HepG2 (cell line): ENCODE results near the gene UTP25. TPM values are rescaled to one million over a fixed set of nuclear protein-coding genes. Genes with fewer than 3 reads are reported as not detected.

Experiments used
- ADNP ChIP-seq: sonication (generic); formaldehyde crosslinking; IDR thresholded peaks from 2 replicates; pipeline ENCODE4 v1.4.0; 2020; ENCODE audit warnings: missing genetic modification reagents
- BORCS8-MEF2B ChIP-seq: sonication (generic); formaldehyde crosslinking; IDR thresholded peaks from 2 replicates; pipeline ENCODE4 v1.8.0; 2022; ENCODE audit warnings: mild to moderate bottlenecking, missing genetic modification reagents
- CBX1 ChIP-seq: IDR thresholded peaks from one replicate; pipeline ENCODE4 v1.6.1; 2016; ENCODE audit warnings: antibody characterized with exemption, low read depth
- GTF3A ChIP-seq: sonication (generic); formaldehyde crosslinking; conservative IDR thresholded peaks from 2 replicates; pipeline ENCODE4 v1.4.0; 2020; ENCODE audit warnings: mild to moderate bottlenecking, missing genetic modification reagents
- HMG20B ChIP-seq: conservative IDR thresholded peaks from 2 replicates; pipeline ENCODE4 v1.6.1; 2016; ENCODE audit warnings: missing genetic modification reagents, missing compliant biosample characterization
- IRF9 ChIP-seq: sonication (generic); formaldehyde crosslinking; IDR thresholded peaks from 2 replicates; pipeline ENCODE4 v1.8.0; 2022; ENCODE audit warnings: missing genetic modification reagents, mild to moderate bottlenecking, borderline replicate concordance
- KDM3A ChIP-seq: IDR thresholded peaks from 2 replicates; pipeline ENCODE4 v1.6.1; 2018; ENCODE audit warnings: low read depth, missing compliant biosample characterization
- KLF16 ChIP-seq, 2 experiments: sonication (generic) in 1 of 2; formaldehyde crosslinking in 1 of 2; IDR thresholded peaks; 2 replicates each; pipeline versions ENCODE4 v1.6.1 to v1.8.0; 2016 to 2023; ENCODE audit warnings: missing genetic modification reagents in 2 of 2, missing compliant biosample characterization in 1 of 2
- MXI1 ChIP-seq: IDR thresholded peaks from 3 replicates; pipeline ENCODE4 v1.6.1; 2012; ENCODE audit warnings: low read depth, low read length, inconsistent platforms, borderline replicate concordance
- NFAT5 ChIP-seq: sonication (generic); formaldehyde crosslinking; IDR thresholded peaks from 2 replicates; pipeline ENCODE4 v1.4.0; 2020; ENCODE audit warnings: missing genetic modification reagents
- NR1H2 ChIP-seq: sonication (generic); formaldehyde crosslinking; IDR thresholded peaks from 2 replicates; pipeline ENCODE4 v1.8.1; 2022; ENCODE audit warnings: low read depth, missing genetic modification reagents, borderline replicate concordance
- PBX3 ChIP-seq: sonication (generic); formaldehyde crosslinking; IDR thresholded peaks from 2 replicates; pipeline ENCODE4 v1.8.1; 2023; ENCODE audit warnings: missing genetic modification reagents, inconsistent platforms, borderline replicate concordance
- PTBP1 ChIP-seq: fragments of 200-400 bp; formaldehyde crosslinking; IDR thresholded peaks from 2 replicates; pipeline ENCODE4 v1.6.1; 2018; ENCODE audit warnings: low read length, low read depth; ENCODE audit not compliant: poor library complexity, severe bottlenecking
- SMAD9 ChIP-seq: sonication (generic); formaldehyde crosslinking; IDR thresholded peaks from 2 replicates; pipeline ENCODE4 v1.5.1; 2020; ENCODE audit warnings: mild to moderate bottlenecking, missing genetic modification reagents
- SPEN ChIP-seq: sonication (generic); formaldehyde crosslinking; IDR thresholded peaks from 2 replicates; pipeline ENCODE4 v1.5.1; 2020; ENCODE audit warnings: low read depth, mild to moderate bottlenecking, missing genetic modification reagents
- TEAD3 ChIP-seq: optimal IDR thresholded peaks from 2 replicates; pipeline ENCODE3; 2016; ENCODE audit warnings: borderline replicate concordance
- ZNF619 ChIP-seq: sonication (generic); formaldehyde crosslinking; IDR thresholded peaks from 2 replicates; pipeline ENCODE4 v1.4.0; 2020; ENCODE audit warnings: mild to moderate bottlenecking, missing genetic modification reagents
- ZNF724P ChIP-seq: sonication (generic); formaldehyde crosslinking; IDR thresholded peaks from 2 replicates; pipeline ENCODE4 v1.8.0; 2022; ENCODE audit warnings: missing genetic modification reagents, borderline replicate concordance
- ZNF777 ChIP-seq: sonication (generic); formaldehyde crosslinking; IDR thresholded peaks from 2 replicates; pipeline ENCODE4 v1.4.0; 2020; ENCODE audit warnings: missing genetic modification reagents
- ZNF782 ChIP-seq: sonication (generic); formaldehyde crosslinking; IDR thresholded peaks from 2 replicates; pipeline ENCODE4 v1.4.0; 2020; ENCODE audit warnings: missing genetic modification reagents, mild to moderate bottlenecking, borderline replicate concordance
- ZZZ3 ChIP-seq: sonication (generic); formaldehyde crosslinking; IDR thresholded peaks from 2 replicates; pipeline ENCODE4 v1.4.0; 2020; ENCODE audit warnings: missing genetic modification reagents, mild to moderate bottlenecking, borderline replicate concordance
- polyA plus RNA-seq, 8 experiments: library from polyadenylated mRNA; depleted of rRNA in 3 of 8; stranded (reverse) in 7 of 8; unstranded in 1 of 8; fragments of >200 nt; fragmentation: Illumina TruSeq in 4 of 8; extraction: Trizol in 4 of 8; gene quantifications; 2 replicates each; pipeline versions ENCODE4 v1.2.1 to v1.2.3, GENCODE V29; 2011 to 2016; ENCODE audit warnings: low read depth in 4 of 8, missing spikeins in 1 of 8, mixed read lengths in 1 of 8; ENCODE audit not compliant: insufficient read depth in 1 of 8
- total RNA-seq, 5 experiments: library from RNA; depleted of rRNA; stranded (reverse); fragments of >200 nt; fragmentation: Illumina TruSeq; extraction: Trizol; gene quantifications; 2 replicates each; pipeline ENCODE4 v1.2.3, GENCODE V29; 2016; ENCODE audit warnings: low read depth in 1 of 5

The UTP25 gene
- total and polyA plus RNA-seq, 2 of the 13 experiments (the other 11 are each of a cell fraction or from before 2014, with no cell fraction given): 4.8 to 5.7 TPM

- TF ChIP-seq NFAT5 (CRISPR knock-in tag): no peak
- TF ChIP-seq NR1H2 (CRISPR knock-in tag): no peak
- peak; percentile 76 for TF ChIP-seq IRF9
- peak; percentile 74 for TF ChIP-seq CBX1
- no peak for TF ChIP-seq ZZZ3 (CRISPR knock-in tag)
- TF ChIP-seq ZNF777 (CRISPR knock-in tag): no peak
- TF ChIP-seq MXI1: peak; percentile 14; the same call in 1 of the 3 replicates
- TF ChIP-seq ADNP (CRISPR knock-in tag): no peak
- 0 out of 2 replicates have a peak, but pooled peaks have one; percentile 47 for TF ChIP-seq ZNF619 (CRISPR knock-in tag)
- peak; percentile 36 for TF ChIP-seq TEAD3 (CRISPR knock-in tag)
- no peak for TF ChIP-seq HMG20B (CRISPR knock-in tag)
- TF ChIP-seq PTBP1: no peak
- no peak for TF ChIP-seq ZNF724P (CRISPR knock-in tag)
- no peak for TF ChIP-seq SMAD9 (CRISPR knock-in tag)
- TF ChIP-seq GTF3A (CRISPR knock-in tag): no peak
- TF ChIP-seq KLF16 (CRISPR knock-in tag; IDR thresholded peaks at IDR 0.05): peak in 1 of 2 experiments; percentile 68; a peak in 1 of 4 replicates
- peak; percentile 73 for TF ChIP-seq BORCS8-MEF2B (CRISPR knock-in tag)
- no peak for TF ChIP-seq PBX3 (CRISPR knock-in tag)
- peak; percentile 85; the same call in 1 of the 2 replicates for TF ChIP-seq SPEN (CRISPR knock-in tag)
- TF ChIP-seq ZNF782 (CRISPR knock-in tag): no peak
- no peak for TF ChIP-seq KDM3A (CRISPR knock-in tag)
Observed at GRCh38 chr1:209784265-209785169, 43.3 kb upstream of the UTP25 start, which contains the start of gene C1orf74 (continued).
